Transverse colon (tissue), 3 donors: ENCODE measurements around the gene PACS1.
"Not testable (repeated sequence)": the region's sequence is repeated elsewhere in the genome, so short reads cannot be mapped to it uniquely, and the experiment has no call there.

Source experiments
- EP300 ChIP-seq: sonication (generic); formaldehyde crosslinking; IDR thresholded peaks from one replicate; pipeline ENCODE4 v1.6.1; 2017; ENCODE audit warnings: antibody characterized with exemption, low read depth
- POLR2A ChIP-seq: fragments of 450-650 bp; IDR thresholded peaks from one replicate; pipeline ENCODE4 v1.6.1; 2016; ENCODE audit warnings: antibody characterized with exemption, mild to moderate bottlenecking, moderate library complexity
- TF ChIP-seq, protein P1 (sequence below), 5 experiments: fragments of 200-600 bp in 3 of 5; fragments of 450-650 bp in 2 of 5; sonication (generic) in 3 of 5; IDR thresholded peaks; 1 replicate in 2 of 5; 2 replicates in 3 of 5; pipeline ENCODE4 v1.5.1; 2016 to 2017; ENCODE audit warnings: antibody characterized with exemption in 5 of 5, inconsistent platforms in 3 of 5, mild to moderate bottlenecking in 2 of 5, moderate library complexity in 1 of 5

DNA sequence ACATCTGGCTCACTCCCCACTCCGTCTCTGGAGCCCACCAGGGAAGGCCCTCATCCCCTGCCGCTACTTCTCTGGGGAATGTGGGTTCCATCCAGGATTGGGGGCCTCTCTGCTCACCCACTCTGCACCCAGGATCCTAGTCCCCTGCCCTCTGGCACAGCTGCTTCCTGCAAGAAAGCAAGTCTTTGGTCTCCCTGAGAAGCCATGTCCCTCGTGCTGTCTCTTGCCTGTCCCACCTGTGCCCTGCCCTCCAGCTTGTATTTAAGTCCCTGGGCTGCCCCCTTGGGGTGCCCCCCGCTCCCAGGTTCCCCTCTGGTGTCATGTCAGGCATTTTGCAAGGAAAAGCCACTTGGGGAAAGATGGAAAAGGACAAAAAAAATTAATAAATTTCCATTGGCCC is 207.0 kb downstream of the PACS1 start:
- not testable (repeated sequence) for TF ChIP-seq POLR2A, EP300
- TF ChIP-seq, protein P1, sequence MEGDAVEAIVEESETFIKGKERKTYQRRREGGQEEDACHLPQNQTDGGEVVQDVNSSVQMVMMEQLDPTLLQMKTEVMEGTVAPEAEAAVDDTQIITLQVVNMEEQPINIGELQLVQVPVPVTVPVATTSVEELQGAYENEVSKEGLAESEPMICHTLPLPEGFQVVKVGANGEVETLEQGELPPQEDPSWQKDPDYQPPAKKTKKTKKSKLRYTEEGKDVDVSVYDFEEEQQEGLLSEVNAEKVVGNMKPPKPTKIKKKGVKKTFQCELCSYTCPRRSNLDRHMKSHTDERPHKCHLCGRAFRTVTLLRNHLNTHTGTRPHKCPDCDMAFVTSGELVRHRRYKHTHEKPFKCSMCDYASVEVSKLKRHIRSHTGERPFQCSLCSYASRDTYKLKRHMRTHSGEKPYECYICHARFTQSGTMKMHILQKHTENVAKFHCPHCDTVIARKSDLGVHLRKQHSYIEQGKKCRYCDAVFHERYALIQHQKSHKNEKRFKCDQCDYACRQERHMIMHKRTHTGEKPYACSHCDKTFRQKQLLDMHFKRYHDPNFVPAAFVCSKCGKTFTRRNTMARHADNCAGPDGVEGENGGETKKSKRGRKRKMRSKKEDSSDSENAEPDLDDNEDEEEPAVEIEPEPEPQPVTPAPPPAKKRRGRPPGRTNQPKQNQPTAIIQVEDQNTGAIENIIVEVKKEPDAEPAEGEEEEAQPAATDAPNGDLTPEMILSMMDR (IDR thresholded peaks at IDR 0.05): not testable (repeated sequence)
